ENCODE measurements around the gene PADI3. TPM values are rescaled to one million over a fixed set of nuclear protein-coding genes. Genes with fewer than 3 reads are reported as not detected.

Gene PADI3
- total RNA-seq, 2 donors from 2014 or later: not detected

- H3K9me3 Mint-ChIP-seq: no peaks in the 10 kb centered on the region
- no peak overlapping the region for H3K4me3 Mint-ChIP-seq
- no peak overlapping the region for H3K27ac Mint-ChIP-seq
- no peaks in the 10 kb centered on the region for H3K36me3 Mint-ChIP-seq (ENCODE audit: insufficient read depth in 2 of 2)
- H3K4me1 Mint-ChIP-seq (ENCODE audit: low read depth): peaks cover 5% of the 10 kb centered on the region
- H3K27me3 Mint-ChIP-seq (ENCODE audit: low read depth): peaks cover 9% of the 10 kb centered on the region
- no peak for ATAC-seq (replicated peaks in 1 of 2)
- no peak for DNase-seq
These were observed 6.4 kb downstream of the PADI3 start for GRCh38 chr1:17255336-17255735.

DNA sequence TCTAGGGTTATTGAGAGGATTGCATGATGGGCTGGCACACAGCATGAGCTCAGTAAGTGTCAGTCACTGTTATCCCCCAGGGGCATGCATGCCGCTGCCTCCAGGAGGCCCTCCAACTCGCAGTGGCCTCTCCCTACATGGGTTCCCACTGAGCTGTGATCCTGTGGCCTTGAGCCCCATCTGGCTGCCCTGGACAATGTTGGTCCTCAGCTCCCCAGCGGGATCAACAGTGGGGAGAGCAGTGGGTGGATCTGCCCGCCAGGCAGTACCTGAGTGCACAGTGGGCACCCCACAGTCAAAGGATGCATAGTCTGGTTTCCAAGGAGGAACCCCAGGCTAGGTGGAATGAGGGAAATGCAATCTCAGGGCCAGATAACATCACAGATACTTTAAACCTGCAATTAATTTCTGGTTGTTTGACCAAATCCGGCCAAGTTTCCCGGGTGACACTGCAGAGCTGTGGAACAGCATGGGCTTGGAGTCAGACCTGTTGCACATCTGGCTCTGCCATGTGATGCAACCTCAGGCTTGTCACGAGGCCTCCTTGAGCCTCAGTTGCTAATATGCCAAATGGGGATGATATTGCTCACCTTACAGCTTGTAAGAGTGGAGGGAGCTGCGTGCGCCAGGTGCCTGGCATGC lies 9.3 kb downstream of the PADI3 start:
- Mint-ChIP-seq H3K9me3 (peaks cover 0 to 4% of the 10 kb centered on the region in 2 donors), H3K4me1 (ENCODE audit: low read depth) (no peaks in the 10 kb centered on the region), H3K4me3 (no peak overlapping the region), H3K27me3 (ENCODE audit: low read depth) (peaks cover 7% of the 10 kb centered on the region), H3K36me3 (ENCODE audit: insufficient read depth in 2 of 2) (no peaks in the 10 kb centered on the region), H3K27ac (no peak overlapping the region)
- DNase-seq: no peak
- no peak for ATAC-seq (replicated peaks in 1 of 2)

- Mint-ChIP-seq H3K36me3 (ENCODE audit: insufficient read depth in 2 of 2) (no peaks in the 10 kb centered on the region), H3K9me3 (peaks cover 0 to 4% of the 10 kb centered on the region in 2 donors), H3K4me1 (ENCODE audit: low read depth) (no peaks in the 10 kb centered on the region), H3K4me3 (no peak overlapping the region), H3K27ac (no peak overlapping the region), H3K27me3 (ENCODE audit: low read depth) (peaks cover 7% of the 10 kb centered on the region)
- DNase-seq (no peak), ATAC-seq (replicated peaks in 1 of 2) (no peak)
These were observed 9.8 kb downstream of the PADI3 start for GRCh38 chr1:17258758-17259130.

GRCh38 chr1:17259233-17259873 lies 10.5 kb downstream of the PADI3 start:
- H3K36me3 Mint-ChIP-seq (ENCODE audit: insufficient read depth in 2 of 2): no peaks in the 10 kb centered on the region
- peaks cover 7% of the 10 kb centered on the region for H3K27me3 Mint-ChIP-seq (ENCODE audit: low read depth)
- ATAC-seq (replicated peaks in 1 of 2) (no peak), DNase-seq (no peak)
- no peaks in the 10 kb centered on the region for H3K4me1 Mint-ChIP-seq (ENCODE audit: low read depth)
- no peak overlapping the region for H3K27ac Mint-ChIP-seq
- H3K4me3 Mint-ChIP-seq: no peak overlapping the region
- H3K9me3 Mint-ChIP-seq: peaks cover 0 to 4% of the 10 kb centered on the region in 2 donors

- Mint-ChIP-seq H3K36me3 (ENCODE audit: insufficient read depth in 2 of 2) (no peaks in the 10 kb centered on the region), H3K9me3 (peaks cover 0 to 4% of the 10 kb centered on the region in 2 donors), H3K4me3 (no peak overlapping the region), H3K27ac (no peak overlapping the region), H3K4me1 (ENCODE audit: low read depth) (no peaks in the 10 kb centered on the region), H3K27me3 (ENCODE audit: low read depth) (peaks cover 7% of the 10 kb centered on the region)
- DNase-seq (no peak), ATAC-seq (replicated peaks in 1 of 2) (no peak)
These were observed 11.4 kb downstream of the PADI3 start for GRCh38 chr1:17260264-17260663.

- H3K4me1 Mint-ChIP-seq (ENCODE audit: low read depth): no peaks in the 10 kb centered on the region
- H3K36me3 Mint-ChIP-seq (ENCODE audit: insufficient read depth in 2 of 2): no peaks in the 10 kb centered on the region
- H3K4me3 Mint-ChIP-seq: no peak overlapping the region
- DNase-seq: no peak
- H3K9me3 Mint-ChIP-seq: peaks cover 0 to 4% of the 10 kb centered on the region in 2 donors
- H3K27ac Mint-ChIP-seq: no peak overlapping the region
- no peak for ATAC-seq (replicated peaks in 1 of 2)
- peaks cover 7% of the 10 kb centered on the region for H3K27me3 Mint-ChIP-seq (ENCODE audit: low read depth)
These were observed 11.8 kb downstream of the PADI3 start for GRCh38 chr1:17260738-17261137.

- H3K4me3 Mint-ChIP-seq: no peak overlapping the region
- peaks cover 7% of the 10 kb centered on the region for H3K27me3 Mint-ChIP-seq (ENCODE audit: low read depth)
- DNase-seq (no peak), ATAC-seq (replicated peaks in 1 of 2) (no peak)
- H3K4me1 Mint-ChIP-seq (ENCODE audit: low read depth): no peaks in the 10 kb centered on the region
- H3K27ac Mint-ChIP-seq: no peak overlapping the region
- peaks cover 0 to 4% of the 10 kb centered on the region in 2 donors for H3K9me3 Mint-ChIP-seq
- H3K36me3 Mint-ChIP-seq (ENCODE audit: insufficient read depth in 2 of 2): no peaks in the 10 kb centered on the region
These were observed 15.0 kb downstream of the PADI3 start for GRCh38 chr1:17263936-17264335.

DNA sequence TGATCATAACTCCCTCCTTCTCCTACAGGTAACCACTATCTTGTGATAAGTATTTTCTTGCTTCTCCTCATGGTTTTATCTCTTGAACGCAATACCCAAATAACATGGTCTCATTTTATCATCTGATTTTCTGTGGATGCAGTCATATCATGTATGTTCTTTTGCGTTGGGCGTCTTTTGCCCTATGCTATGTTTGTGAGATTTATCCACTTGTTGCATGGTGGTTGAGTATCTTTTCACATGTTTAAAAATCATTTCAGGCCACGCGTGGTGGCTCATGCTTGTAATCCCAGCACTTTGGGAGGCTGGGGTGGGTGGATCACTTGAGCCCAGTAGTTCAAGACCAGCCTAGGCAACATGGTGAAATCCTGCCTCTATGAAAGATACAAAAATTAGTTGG lies 15.6 kb downstream of the PADI3 start:
- Mint-ChIP-seq H3K4me1 (ENCODE audit: low read depth) (no peaks in the 10 kb centered on the region), H3K27me3 (ENCODE audit: low read depth) (peaks cover 7% of the 10 kb centered on the region), H3K4me3 (no peak overlapping the region), H3K36me3 (ENCODE audit: insufficient read depth in 2 of 2) (no peaks in the 10 kb centered on the region), H3K9me3 (peaks cover 0 to 4% of the 10 kb centered on the region in 2 donors), H3K27ac (no peak overlapping the region)
- DNase-seq: no peak
- ATAC-seq (replicated peaks in 1 of 2): no peak

GRCh38 chr1:17265162-17265561 lies 16.3 kb downstream of the PADI3 start:
- Mint-ChIP-seq H3K4me3 (no peak overlapping the region), H3K27me3 (ENCODE audit: low read depth) (peaks cover 7% of the 10 kb centered on the region), H3K27ac (no peak overlapping the region)

DNA sequence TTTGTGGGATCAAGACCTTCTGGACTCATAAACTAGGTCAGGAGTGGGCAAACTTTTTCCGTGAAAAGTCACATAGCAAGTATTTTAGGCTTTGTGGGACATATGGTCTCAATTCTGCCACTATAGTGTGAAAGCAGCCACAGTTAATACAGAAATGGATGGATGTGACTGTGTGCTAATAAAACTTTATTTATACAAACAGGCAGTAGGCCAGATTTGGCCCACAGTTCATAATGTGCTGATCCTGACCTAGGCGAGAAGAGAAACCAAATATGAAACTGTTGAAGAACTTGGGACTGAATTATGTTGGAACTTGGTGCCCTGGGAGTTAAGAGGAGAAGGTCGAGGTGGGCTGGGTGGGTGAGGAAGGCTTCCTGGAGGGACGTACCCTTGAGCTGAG lies 17.1 kb downstream of the PADI3 start:
- no peak overlapping the region for H3K4me3 Mint-ChIP-seq
- peaks cover 7% of the 10 kb centered on the region for H3K27me3 Mint-ChIP-seq (ENCODE audit: low read depth)
- no peaks in the 10 kb centered on the region for H3K36me3 Mint-ChIP-seq (ENCODE audit: insufficient read depth in 2 of 2)
- H3K27ac Mint-ChIP-seq: no peak overlapping the region
- H3K4me1 Mint-ChIP-seq (ENCODE audit: low read depth): no peaks in the 10 kb centered on the region
- DNase-seq (no peak), ATAC-seq (replicated peaks in 1 of 2) (no peak)
- H3K9me3 Mint-ChIP-seq: peaks cover 0 to 4% of the 10 kb centered on the region in 2 donors

More at GRCh38 chr1:17265162-17265561, 16.3 kb downstream of the PADI3 start:
- no peaks in the 10 kb centered on the region for H3K4me1 Mint-ChIP-seq (ENCODE audit: low read depth)
- DNase-seq (no peak), ATAC-seq (replicated peaks in 1 of 2) (no peak)
- no peaks in the 10 kb centered on the region for H3K36me3 Mint-ChIP-seq (ENCODE audit: insufficient read depth in 2 of 2)
- H3K9me3 Mint-ChIP-seq: peaks cover 0 to 4% of the 10 kb centered on the region in 2 donors

GRCh38 chr1:17270891-17271765 lies 22.2 kb downstream of the PADI3 start:
- no peak for DNase-seq
- Mint-ChIP-seq H3K4me3 (no peak overlapping the region), H3K36me3 (ENCODE audit: insufficient read depth in 2 of 2) (no peaks in the 10 kb centered on the region), H3K4me1 (ENCODE audit: low read depth) (no peaks in the 10 kb centered on the region), H3K27me3 (ENCODE audit: low read depth) (peaks cover 7% of the 10 kb centered on the region), H3K9me3 (no peaks in the 10 kb centered on the region), H3K27ac (no peak overlapping the region)
- ATAC-seq (replicated peaks in 1 of 2): no peak

- ATAC-seq (replicated peaks in 1 of 2) (no peak), DNase-seq (no peak)
- H3K9me3 Mint-ChIP-seq: no peaks in the 10 kb centered on the region
- no peak overlapping the region for H3K4me3 Mint-ChIP-seq
- no peaks in the 10 kb centered on the region for H3K36me3 Mint-ChIP-seq (ENCODE audit: insufficient read depth in 2 of 2)
- peaks cover 7% of the 10 kb centered on the region for H3K27me3 Mint-ChIP-seq (ENCODE audit: low read depth)
- H3K27ac Mint-ChIP-seq: no peak overlapping the region
- H3K4me1 Mint-ChIP-seq (ENCODE audit: low read depth): no peaks in the 10 kb centered on the region
These were observed 23.2 kb downstream of the PADI3 start for GRCh38 chr1:17272066-17272465.

DNA sequence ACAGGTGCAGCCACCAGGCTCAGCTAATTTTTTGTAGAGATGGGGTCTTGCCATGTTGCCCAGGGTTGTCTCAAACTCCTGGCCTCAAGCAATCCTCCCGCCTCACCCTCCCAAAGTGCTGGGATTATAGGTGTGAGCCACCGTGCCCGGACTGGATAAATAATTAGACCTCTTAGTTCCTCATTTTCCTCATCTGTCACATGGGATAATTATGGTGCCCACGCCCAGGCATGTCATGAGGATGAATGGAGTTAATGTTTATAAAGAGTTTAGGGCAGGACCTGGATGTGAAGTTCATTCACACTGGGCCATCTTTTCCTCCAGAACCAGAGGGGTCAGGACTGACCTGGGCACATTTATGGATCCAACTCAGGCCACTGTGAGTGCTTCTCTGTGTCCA lies 23.7 kb downstream of the PADI3 start:
- H3K36me3 Mint-ChIP-seq (ENCODE audit: insufficient read depth in 2 of 2): no peaks in the 10 kb centered on the region
- no peaks in the 10 kb centered on the region for H3K4me1 Mint-ChIP-seq (ENCODE audit: low read depth)
- no peak overlapping the region for H3K27ac Mint-ChIP-seq
- H3K4me3 Mint-ChIP-seq: no peak overlapping the region
- DNase-seq (no peak), ATAC-seq (replicated peaks in 1 of 2) (no peak)
- H3K27me3 Mint-ChIP-seq (ENCODE audit: low read depth): peaks cover 7% of the 10 kb centered on the region
- H3K9me3 Mint-ChIP-seq: no peaks in the 10 kb centered on the region

Measured in activated T-cell treated with anti-CD3 and anti-CD28 coated beads, Interleukin-2, amount 50 U/mL, for 72 hours (primary cell).